Muscle of back (tissue), 11 donors: ENCODE results near the gene PFDN1. TPM values are rescaled to one million over a fixed set of nuclear protein-coding genes. Genes with fewer than 3 reads are reported as not detected.

Experiments used
- DNase-seq, 3 donors: peaks; one replicate each; pipeline versions ENCODE4 v3.0.0 to v3.0.0-alpha.2; 2013
- polyA plus RNA-seq, 10 donors: library from polyadenylated mRNA; unstranded; fragments of 120-200 nt; gene quantifications; one replicate each; pipeline ENCODE4 v1.2.1, GENCODE V29; 2013; ENCODE audit not compliant: insufficient read length in 10 of 10

PFDN1 gene
- polyA plus RNA-seq, 10 donors, result 63.7 to 88.9 (median 73.7) TPM

GRCh38 chr5:140301136-140301535, 1.8 kb downstream of the PFDN1 start:
- DNase-seq, result no peak

DNA sequence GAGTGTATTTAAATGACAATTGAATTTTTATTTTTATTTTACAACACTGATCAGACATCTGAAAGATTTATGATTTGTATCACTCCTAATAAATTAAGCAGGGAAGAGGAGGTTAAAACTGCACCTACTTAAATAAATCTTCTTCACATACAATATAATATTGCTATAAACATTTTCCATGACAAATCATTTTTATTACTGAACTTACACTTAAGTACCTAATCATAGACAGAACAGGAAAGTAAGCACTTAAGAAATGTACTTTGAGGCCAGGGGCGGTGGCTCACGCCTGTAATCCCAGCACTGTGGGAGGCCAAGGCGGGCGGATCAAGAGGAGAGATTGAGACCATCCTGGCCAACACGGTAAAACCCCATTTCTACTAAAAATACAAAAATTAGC, 3.8 kb downstream of the PFDN1 start:
- DNase-seq, result no peak

DNA sequence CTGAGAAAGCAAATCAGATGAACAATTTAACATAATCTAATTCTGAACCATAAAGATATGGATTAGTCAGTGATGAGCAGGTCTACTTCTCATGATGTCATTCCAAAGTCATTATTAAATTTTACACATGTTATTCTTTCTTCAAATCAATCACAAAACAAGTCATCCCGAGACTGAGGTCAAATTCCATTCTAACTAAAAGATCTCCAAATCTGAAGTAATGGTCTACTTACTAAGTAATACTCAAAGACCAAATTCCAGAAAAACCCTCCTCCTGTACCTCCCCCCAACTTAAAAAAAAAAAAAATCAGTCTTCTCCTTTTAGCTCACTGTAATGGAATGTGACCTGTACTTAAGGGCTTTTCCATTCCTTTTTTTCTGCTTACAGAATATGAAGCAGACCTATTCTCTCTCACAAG, 4.7 kb downstream of the PFDN1 start:
- peak in 1 of 3 donors; percentile 76 for DNase-seq

DNA sequence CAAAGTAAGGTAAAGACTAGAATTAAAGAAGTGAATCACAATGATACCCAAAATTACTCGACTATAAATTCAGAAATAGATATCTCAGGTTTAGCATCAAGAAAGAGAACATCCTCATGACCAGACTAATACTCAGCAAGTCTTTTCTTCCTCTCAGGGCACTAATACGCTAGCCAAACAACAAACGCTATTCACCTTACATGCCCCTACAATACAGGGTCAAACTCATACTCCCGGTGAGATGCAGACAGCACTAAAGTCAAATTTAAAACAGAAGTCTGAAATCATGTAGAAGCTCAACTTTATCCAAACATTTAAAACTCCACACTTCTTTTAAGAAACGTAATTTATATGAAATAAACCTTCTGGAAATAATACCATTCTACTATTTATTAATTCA, 5.6 kb downstream of the PFDN1 start:
- no peak for DNase-seq

DNA sequence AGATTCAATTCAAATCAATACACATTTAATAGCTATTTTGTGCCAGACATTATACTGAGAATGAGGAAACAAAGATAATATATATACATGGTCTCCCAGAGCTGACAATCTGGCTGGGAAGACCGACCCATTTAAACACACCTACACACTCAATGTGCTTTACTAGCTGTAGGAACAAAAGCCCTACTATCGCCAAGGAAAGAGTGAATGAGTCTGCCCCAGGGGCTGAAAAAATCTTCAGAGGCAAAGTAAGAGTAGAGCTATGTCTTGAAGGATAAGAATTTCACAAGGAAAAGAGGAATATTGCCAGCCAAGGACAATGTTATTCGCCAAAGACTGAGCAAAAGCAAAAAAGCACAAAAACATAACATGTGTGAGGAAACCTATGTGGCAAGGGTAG, 6.6 kb downstream of the PFDN1 start:
- DNase-seq, result no peak

DNA sequence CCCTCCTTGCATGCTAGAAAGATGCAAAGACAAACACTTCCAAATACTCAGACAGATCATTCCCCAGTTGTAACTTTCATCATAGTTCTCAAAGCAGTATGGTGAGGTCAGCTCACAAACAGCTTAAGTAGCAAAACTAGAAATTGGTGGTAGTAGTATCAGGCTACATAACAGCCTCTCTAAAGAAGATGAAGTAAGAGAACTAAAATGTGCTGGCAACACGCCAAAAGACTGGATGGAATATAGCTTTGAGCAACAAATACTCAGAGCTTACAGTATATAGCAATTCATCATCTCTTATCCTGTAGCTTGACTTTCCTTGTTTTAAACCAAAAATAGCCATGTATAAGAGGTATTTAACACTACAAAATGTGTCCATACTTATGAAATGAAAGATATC, 7.5 kb downstream of the PFDN1 start:
- DNase-seq, result peak; percentile 80 to 95 (median 81)

DNA sequence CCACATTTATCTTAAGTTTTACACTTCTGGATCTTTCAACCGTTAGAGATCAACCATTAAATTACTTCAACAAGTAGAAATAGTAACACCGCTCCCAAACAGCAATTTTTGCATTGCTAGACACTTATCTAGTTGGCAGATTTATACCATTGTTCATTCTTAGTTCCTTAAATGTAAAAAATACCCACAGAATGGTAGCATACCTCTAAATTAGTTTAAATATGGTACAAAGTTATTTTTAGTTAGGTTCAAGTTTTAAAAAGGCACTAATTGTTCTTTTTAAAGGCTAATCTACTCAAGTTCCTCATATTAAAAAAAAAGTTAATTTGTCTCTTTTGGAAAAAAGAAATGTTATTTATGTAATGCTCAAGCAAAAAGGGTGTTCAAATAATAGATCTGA, 8.1 kb downstream of the PFDN1 start:
- DNase-seq, result no peak

GRCh38 chr5:140293849-140294100, 9.1 kb downstream of the PFDN1 start:
- no peak for DNase-seq

- no peak for DNase-seq
Measured at GRCh38 chr5:140293091-140293848, 9.6 kb downstream of the PFDN1 start.

GRCh38 chr5:140292212-140293036, 10.5 kb downstream of the PFDN1 start:
- no peak for DNase-seq

DNA sequence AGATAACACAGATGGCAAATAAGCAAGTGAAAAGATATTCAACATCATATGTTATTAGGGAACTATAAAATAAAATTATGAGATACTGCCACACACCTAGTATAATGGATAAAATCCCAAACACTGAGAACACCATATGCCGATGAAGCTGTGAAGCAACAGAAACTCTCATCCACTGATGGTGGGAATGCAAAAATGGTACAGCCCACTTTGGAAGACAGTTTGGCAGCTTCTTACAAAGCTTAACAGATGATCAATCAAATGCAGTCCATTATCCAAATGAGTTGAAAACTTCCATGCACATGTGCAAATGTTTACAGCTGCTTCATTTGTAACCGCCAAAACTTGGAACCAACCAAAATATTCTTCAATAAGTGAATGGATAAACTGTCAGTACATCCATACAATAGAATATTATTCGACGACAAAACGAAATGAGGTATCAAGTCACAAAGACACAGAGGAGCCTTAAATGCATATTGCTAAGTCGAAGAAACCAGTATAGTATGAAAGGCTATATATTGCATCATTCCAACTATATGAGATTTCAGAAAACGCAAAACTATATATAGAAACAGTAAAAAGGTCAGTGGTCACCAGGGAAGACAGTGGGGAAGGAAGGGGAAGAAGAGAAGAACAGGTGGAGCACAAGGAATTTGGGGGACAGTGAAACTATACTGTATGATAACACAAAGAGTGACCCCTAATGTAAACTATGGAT, 14.9 kb downstream of the PFDN1 start:
- DNase-seq, result no peak

DNA sequence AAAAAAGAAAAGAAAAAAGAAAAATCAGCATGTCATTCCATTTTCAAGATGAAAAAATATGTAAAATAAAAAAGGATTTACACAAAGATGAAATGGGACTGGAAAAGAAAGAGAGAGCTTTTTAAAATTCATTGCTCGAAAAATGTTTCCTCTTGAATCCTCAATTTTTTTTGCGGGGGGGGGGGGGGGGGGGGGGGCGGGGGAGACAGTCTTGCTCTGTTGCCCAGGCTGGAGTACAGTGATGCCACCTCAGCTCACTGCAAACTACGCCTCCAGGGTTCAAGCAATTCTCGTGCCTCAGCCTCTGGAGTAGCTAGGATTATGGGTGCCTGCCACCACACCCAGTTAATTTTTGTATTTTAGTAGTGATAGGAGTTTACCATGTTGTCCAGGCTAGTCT, 16.5 kb downstream of the PFDN1 start:
- no peak for DNase-seq

GRCh38 chr5:140284013-140284412, 18.9 kb downstream of the PFDN1 start:
- no peak for DNase-seq

GRCh38 chr5:140282266-140282665, 20.6 kb downstream of the PFDN1 start:
- no peak for DNase-seq

GRCh38 chr5:140275837-140276236, 27.1 kb downstream of the PFDN1 start:
- DNase-seq, result no peak

GRCh38 chr5:140273401-140273877, 29.5 kb downstream of the PFDN1 start:
- DNase-seq, result no peak

- no peak for DNase-seq
Measured at GRCh38 chr5:140270008-140270407, 32.9 kb downstream of the PFDN1 start.

- DNase-seq, result no peak
Measured at GRCh38 chr5:140267559-140268018, 35.3 kb downstream of the PFDN1 start.

DNA sequence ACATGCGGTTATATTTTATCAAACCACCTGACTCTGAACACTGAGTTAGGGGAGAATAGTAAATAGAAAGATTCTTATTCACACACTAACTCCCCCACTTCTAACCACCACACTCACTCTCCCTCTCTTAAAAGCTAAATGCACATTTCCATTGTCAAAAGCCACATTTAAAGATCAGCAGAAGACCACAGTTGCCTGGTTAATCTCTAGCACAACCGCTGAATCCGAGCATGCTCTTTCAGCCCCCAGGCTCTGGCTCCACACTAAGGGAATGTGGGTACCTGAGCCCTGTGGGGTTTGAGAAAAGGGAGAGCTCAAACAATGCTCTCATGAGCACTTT, 35.7 kb downstream of the PFDN1 start:
- no peak for DNase-seq

DNA sequence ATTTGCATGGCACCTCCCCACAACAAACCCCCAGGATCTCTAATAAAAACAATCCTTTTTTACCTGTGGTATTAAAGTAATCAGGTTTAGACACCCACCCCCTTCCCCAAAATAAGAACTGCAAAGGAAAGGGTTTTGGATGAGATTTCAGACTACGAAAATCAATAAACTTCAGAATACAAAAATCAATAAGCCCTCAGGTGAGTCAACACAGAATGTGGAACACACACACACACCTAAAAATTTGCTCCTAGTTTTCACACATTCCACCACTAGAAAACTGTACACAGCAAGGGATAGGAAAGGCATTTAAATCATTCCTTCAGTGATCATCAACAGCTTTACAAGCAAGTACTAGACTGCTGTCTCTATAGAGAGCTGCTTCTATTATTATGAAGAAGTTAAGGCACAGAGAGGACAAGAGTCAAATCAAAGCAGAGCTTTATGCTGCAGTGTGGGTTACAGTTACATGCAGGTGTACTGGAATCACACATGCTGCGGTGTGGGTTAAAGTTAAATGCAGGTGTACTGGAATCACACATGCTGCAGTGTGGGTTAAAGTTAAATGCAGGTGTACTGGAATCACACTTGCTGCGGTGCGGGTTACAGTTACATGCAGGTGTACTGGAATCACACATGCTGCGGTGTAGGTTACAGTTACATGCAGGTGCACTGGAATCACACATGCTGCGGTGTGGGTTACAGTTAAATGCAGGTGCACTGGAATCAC, 36.3 kb downstream of the PFDN1 start:
- no peak for DNase-seq

DNA sequence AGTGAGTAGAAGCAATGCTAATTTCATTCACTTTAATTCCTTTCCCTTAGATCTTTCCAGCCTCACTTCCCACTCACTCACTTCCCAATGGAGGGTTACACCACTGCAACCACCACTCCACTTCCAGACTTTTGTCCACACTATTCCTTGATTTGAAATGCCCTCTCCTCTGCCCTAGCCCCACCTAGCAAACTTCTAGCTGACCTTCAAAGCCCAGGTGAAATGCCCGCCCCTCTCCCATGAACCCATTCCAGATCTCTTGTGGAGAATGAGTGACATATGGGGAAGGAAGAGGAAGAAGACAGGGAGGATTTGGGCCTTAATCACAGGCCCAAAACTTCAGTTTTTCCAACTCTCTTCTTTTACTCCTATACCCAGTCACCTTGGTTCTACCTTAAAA, 37.1 kb downstream of the PFDN1 start:
- DNase-seq, result no peak

DNA sequence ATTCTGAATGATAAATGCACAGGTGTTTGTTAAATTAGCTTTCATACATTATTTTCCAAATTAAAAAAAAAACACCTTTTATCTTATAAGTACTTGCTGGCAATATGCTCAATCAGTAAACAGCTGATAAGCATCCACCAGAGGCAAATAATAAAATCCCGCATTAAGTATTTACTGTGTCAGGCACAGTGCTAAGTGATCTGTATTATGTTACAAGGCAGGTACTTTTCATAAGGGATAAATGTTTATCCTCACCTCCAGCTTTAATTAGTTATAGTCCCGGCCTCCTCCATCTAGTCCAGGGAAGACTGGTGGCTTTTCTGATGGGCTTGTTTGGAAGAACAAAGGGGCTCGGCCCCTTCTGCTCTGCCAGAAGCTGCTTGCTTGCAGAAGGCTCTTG, 40.1 kb downstream of the PFDN1 start:
- no peak for DNase-seq
